ENCODE results near the gene EPB41L2. TPM values are rescaled to one million over a fixed set of nuclear protein-coding genes. Genes with fewer than 3 reads are reported as not detected.

EPB41L2 gene
- total RNA-seq, 2 donors from 2014 or later: 143 to 193 TPM

- no peak for DNase-seq (ENCODE audit: low spot score)
- intact Hi-C loops (cut with DNase I): no loop called here
These were observed 20.4 kb downstream of the EPB41L2 start for GRCh38 chr6:131042664-131043063.

- no peak for DNase-seq (ENCODE audit: low spot score)
- intact Hi-C loops (cut with DNase I): no loop called here
These were observed 21.2 kb downstream of the EPB41L2 start for GRCh38 chr6:131041814-131042213.

- no peak for DNase-seq (ENCODE audit: low spot score)
- intact Hi-C loops (cut with DNase I): no loop called here
These were observed 22.2 kb downstream of the EPB41L2 start for GRCh38 chr6:131040866-131041265.

- intact Hi-C loops (cut with DNase I): no loop called here
- DNase-seq (ENCODE audit: low spot score): no peak
These were observed 23.7 kb downstream of the EPB41L2 start for GRCh38 chr6:131039345-131039680.

- intact Hi-C loops (cut with DNase I): no loop called here
- no peak for DNase-seq (ENCODE audit: low spot score)
These were observed 24.3 kb downstream of the EPB41L2 start for GRCh38 chr6:131038597-131039344.

GRCh38 chr6:131037194-131037897 lies 25.7 kb downstream of the EPB41L2 start:
- intact Hi-C loops (cut with DNase I): no loop called here
- no peak for DNase-seq (ENCODE audit: low spot score)

GRCh38 chr6:131036601-131037000 lies 26.4 kb downstream of the EPB41L2 start:
- intact Hi-C loops (cut with DNase I): no loop called here

GRCh38 chr6:131036143-131036542 lies 26.9 kb downstream of the EPB41L2 start:
- intact Hi-C loops (cut with DNase I): no loop called here
- DNase-seq (ENCODE audit: low spot score): no peak

More at GRCh38 chr6:131036601-131037000, 26.4 kb downstream of the EPB41L2 start:
- DNase-seq (ENCODE audit: low spot score): no peak

GRCh38 chr6:131035582-131035981 lies 27.5 kb downstream of the EPB41L2 start:
- intact Hi-C loops (cut with DNase I): no loop called here
- DNase-seq (ENCODE audit: low spot score): no peak

GRCh38 chr6:131033631-131034030 lies 29.4 kb downstream of the EPB41L2 start:
- no peak for DNase-seq (ENCODE audit: low spot score)
- intact Hi-C loops (cut with DNase I): no loop called here

GRCh38 chr6:131029626-131030297 lies 33.3 kb downstream of the EPB41L2 start:
- DNase-seq (ENCODE audit: low spot score): no peak
- intact Hi-C loops (cut with DNase I): no loop called here

- no peak for DNase-seq (ENCODE audit: low spot score)
- intact Hi-C loops (cut with DNase I): no loop called here
These were observed 35.7 kb downstream of the EPB41L2 start for GRCh38 chr6:131027326-131027725.

- no peak for DNase-seq (ENCODE audit: low spot score)
- intact Hi-C loops (cut with DNase I): no loop called here
These were observed 36.8 kb downstream of the EPB41L2 start for GRCh38 chr6:131026243-131026642.

- intact Hi-C loops (cut with DNase I): no loop called here
- DNase-seq (ENCODE audit: low spot score): no peak
These were observed 38.5 kb downstream of the EPB41L2 start for GRCh38 chr6:131024565-131024964.

- intact Hi-C loops (cut with DNase I): no loop called here
These were observed 39.1 kb downstream of the EPB41L2 start for GRCh38 chr6:131023834-131024504.

GRCh38 chr6:131022691-131023090 lies 40.4 kb downstream of the EPB41L2 start:
- intact Hi-C loops (cut with DNase I): no loop called here
- DNase-seq (ENCODE audit: low spot score): no peak

More at GRCh38 chr6:131023834-131024504, 39.1 kb downstream of the EPB41L2 start:
- DNase-seq (ENCODE audit: low spot score): no peak

- intact Hi-C loops (cut with DNase I): no loop called here
- no peak for DNase-seq (ENCODE audit: low spot score)
These were observed 45.1 kb downstream of the EPB41L2 start for GRCh38 chr6:131017962-131018361.

- no peak for DNase-seq (ENCODE audit: low spot score)
- intact Hi-C loops (cut with DNase I): no loop called here
These were observed 47.3 kb downstream of the EPB41L2 start for GRCh38 chr6:131015630-131016263.

- DNase-seq (ENCODE audit: low spot score): no peak
- intact Hi-C loops (cut with DNase I): no loop called here
These were observed 47.9 kb downstream of the EPB41L2 start for GRCh38 chr6:131015025-131015591.
